ENCODE measurements around the gene ALK.
"Not testable (repeated sequence)": the region's sequence is repeated elsewhere in the genome, so short reads cannot be mapped to it uniquely, and the experiment has no call there.

The ALK gene

DNA sequence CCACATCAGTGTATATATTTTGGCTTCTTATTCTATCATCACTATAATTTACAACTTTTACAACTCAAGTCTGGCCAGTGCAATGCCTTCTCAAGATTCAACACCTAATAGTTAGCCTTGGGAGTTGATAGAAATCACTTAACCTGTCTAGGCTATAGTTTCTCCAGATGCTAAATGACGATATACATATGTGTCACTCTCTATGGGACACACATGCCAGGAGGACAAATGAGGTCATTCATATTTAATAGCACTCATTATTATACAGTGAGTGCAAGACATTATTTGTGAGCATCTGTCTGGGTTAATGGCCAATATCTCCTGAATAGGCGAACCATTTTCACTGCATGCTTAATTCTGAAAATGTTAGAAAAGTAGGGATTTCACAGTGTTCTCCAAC lies 89.8 kb downstream of the ALK start:
- Histone ChIP-seq H3K9ac (ENCODE audit: low read length) (no peak overlapping the region), H3K36me3 (replicated peaks; ENCODE audit: low read depth, low read length) (no peaks in the 10 kb centered on the region), H3K27ac (ENCODE audit: low read length) (no peak overlapping the region), H3K4me1 (ENCODE audit: low read length) (no peaks in the 10 kb centered on the region), H3K27me3 (ENCODE audit: low read depth, low read length) (peaks cover 14% of the 10 kb centered on the region), H4K20me1 (ENCODE audit: insufficient read depth, low read length) (no peaks in the 10 kb centered on the region), H3K4me2 (ENCODE audit: low read length) (no peak overlapping the region), H2AFZ (ENCODE audit: low read depth, low read length) (no peak overlapping the region), H3K4me3 (ENCODE audit: low read length) (no peak overlapping the region), H3K79me2 (ENCODE audit: low read length) (no peaks in the 10 kb centered on the region), H3K9me3 (ENCODE audit: insufficient read depth, low read length) (no peaks in the 10 kb centered on the region)
- TF ChIP-seq EZH2phosphoT487 (IDR thresholded peaks at IDR 0.05; ENCODE audit: low read depth), result no peak
- TF ChIP-seq, protein P1, sequence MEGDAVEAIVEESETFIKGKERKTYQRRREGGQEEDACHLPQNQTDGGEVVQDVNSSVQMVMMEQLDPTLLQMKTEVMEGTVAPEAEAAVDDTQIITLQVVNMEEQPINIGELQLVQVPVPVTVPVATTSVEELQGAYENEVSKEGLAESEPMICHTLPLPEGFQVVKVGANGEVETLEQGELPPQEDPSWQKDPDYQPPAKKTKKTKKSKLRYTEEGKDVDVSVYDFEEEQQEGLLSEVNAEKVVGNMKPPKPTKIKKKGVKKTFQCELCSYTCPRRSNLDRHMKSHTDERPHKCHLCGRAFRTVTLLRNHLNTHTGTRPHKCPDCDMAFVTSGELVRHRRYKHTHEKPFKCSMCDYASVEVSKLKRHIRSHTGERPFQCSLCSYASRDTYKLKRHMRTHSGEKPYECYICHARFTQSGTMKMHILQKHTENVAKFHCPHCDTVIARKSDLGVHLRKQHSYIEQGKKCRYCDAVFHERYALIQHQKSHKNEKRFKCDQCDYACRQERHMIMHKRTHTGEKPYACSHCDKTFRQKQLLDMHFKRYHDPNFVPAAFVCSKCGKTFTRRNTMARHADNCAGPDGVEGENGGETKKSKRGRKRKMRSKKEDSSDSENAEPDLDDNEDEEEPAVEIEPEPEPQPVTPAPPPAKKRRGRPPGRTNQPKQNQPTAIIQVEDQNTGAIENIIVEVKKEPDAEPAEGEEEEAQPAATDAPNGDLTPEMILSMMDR (IDR thresholded peaks at IDR 0.05; ENCODE audit: low read depth, low read length), result no peak

DNA sequence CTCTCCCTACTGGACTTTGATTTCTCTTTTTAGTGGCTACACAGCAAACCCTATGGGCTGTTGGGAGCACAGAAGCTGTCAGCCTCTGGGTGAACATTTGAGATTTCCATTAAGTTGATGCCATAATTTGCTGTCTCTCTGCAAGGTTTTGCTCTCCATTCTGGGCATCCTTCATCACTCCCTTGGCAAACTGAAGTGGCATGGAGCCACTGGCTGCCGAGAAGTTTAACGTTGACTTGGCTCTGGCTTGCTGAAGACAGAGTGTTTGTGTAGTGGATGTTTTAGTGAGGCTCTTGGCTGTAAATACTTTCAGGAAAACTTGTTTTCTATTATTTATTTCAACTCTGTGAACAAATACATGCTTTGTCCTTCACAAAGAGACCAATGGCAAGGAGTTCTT lies 91.5 kb downstream of the ALK start:
- no peaks in the 10 kb centered on the region for H3K4me1 ChIP-seq (ENCODE audit: low read length)

GRCh38 chr2:29824145-29824544 lies 97.2 kb downstream of the ALK start:
- not testable (repeated sequence) for H3K4me2 ChIP-seq (ENCODE audit: low read length); H3K4me3 ChIP-seq (ENCODE audit: low read length); H3K4me1 ChIP-seq (ENCODE audit: low read length); H3K27me3 ChIP-seq (ENCODE audit: low read depth, low read length); H3K9me3 ChIP-seq (ENCODE audit: insufficient read depth, low read length); H2AFZ ChIP-seq (ENCODE audit: low read depth, low read length); H3K79me2 ChIP-seq (ENCODE audit: low read length); H3K9ac ChIP-seq (ENCODE audit: low read length); H3K36me3 ChIP-seq (replicated peaks; ENCODE audit: low read depth, low read length); H4K20me1 ChIP-seq (ENCODE audit: insufficient read depth, low read length); H3K27ac ChIP-seq (ENCODE audit: low read length)
- TF ChIP-seq, protein P1 (IDR thresholded peaks at IDR 0.05; ENCODE audit: low read depth, low read length), result peak; percentile 31

More for the DNA sequence above, 91.5 kb downstream of the ALK start:
- Histone ChIP-seq H3K9me3 (ENCODE audit: insufficient read depth, low read length) (no peaks in the 10 kb centered on the region), H3K4me3 (ENCODE audit: low read length) (no peak overlapping the region), H4K20me1 (ENCODE audit: insufficient read depth, low read length) (no peaks in the 10 kb centered on the region), H3K9ac (ENCODE audit: low read length) (no peak overlapping the region), H3K79me2 (ENCODE audit: low read length) (no peaks in the 10 kb centered on the region), H3K36me3 (replicated peaks; ENCODE audit: low read depth, low read length) (no peaks in the 10 kb centered on the region), H3K4me2 (ENCODE audit: low read length) (no peak overlapping the region), H3K27ac (ENCODE audit: low read length) (no peak overlapping the region), H3K27me3 (ENCODE audit: low read depth, low read length) (peaks cover 14% of the 10 kb centered on the region), H2AFZ (ENCODE audit: low read depth, low read length) (no peak overlapping the region)
- TF ChIP-seq, protein P1 (IDR thresholded peaks at IDR 0.05; ENCODE audit: low read depth, low read length), result no peak
- TF ChIP-seq EZH2phosphoT487 (IDR thresholded peaks at IDR 0.05; ENCODE audit: low read depth), result no peak

- no peaks in the 10 kb centered on the region for H3K36me3 ChIP-seq (replicated peaks; ENCODE audit: low read depth, low read length)
- no peak overlapping the region for H3K4me3 ChIP-seq (ENCODE audit: low read length)
- H3K79me2 ChIP-seq (ENCODE audit: low read length), result no peaks in the 10 kb centered on the region
- H3K9me3 ChIP-seq (ENCODE audit: insufficient read depth, low read length), result no peaks in the 10 kb centered on the region
- H3K4me2 ChIP-seq (ENCODE audit: low read length), result no peak overlapping the region
- H3K4me1 ChIP-seq (ENCODE audit: low read length), result no peaks in the 10 kb centered on the region
- H3K9ac ChIP-seq (ENCODE audit: low read length), result no peak overlapping the region
- no peaks in the 10 kb centered on the region for H4K20me1 ChIP-seq (ENCODE audit: insufficient read depth, low read length)
- peaks cover 14% of the 10 kb centered on the region for H3K27me3 ChIP-seq (ENCODE audit: low read depth, low read length)
- H2AFZ ChIP-seq (ENCODE audit: low read depth, low read length), result no peak overlapping the region
- no peak overlapping the region for H3K27ac ChIP-seq (ENCODE audit: low read length)
- TF ChIP-seq, protein P1 (IDR thresholded peaks at IDR 0.05; ENCODE audit: low read depth, low read length), result no peak
- no peak for TF ChIP-seq EZH2phosphoT487 (IDR thresholded peaks at IDR 0.05; ENCODE audit: low read depth)
Observed at GRCh38 chr2:29821591-29821990, 99.8 kb downstream of the ALK start.
